ENCODE data around the gene POLE2. TPM values are rescaled to one million over a fixed set of nuclear protein-coding genes. Genes with fewer than 3 reads are reported as not detected.
A peak's percentile ranks its signal among the peaks of the same experiment; 100 is the strongest.

POLE2 gene
- total RNA-seq, 1 donor from 2014 or later: 7.2 TPM

- peak; percentile 63 for ATAC-seq
These were observed 28.2 kb downstream of the POLE2 start for GRCh38 chr14:49659526-49660455.

DNA sequence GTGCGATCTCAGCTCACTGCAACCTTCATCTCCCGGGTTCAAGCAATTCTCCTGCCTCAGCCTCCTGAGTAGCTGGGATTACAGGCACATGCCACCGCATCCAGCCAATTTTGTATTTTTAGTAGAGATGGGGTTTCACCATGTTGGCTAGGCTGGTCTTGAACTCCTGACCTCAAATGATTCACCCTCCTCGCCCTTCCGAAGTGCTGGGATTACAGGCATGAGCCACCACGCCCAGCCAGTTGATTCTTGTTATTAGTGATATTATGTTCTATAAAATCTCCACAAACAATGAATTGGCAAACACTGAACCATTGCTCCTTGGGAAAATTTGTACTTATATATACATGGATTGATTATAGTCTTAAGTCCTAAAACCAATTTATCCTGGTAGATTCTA is 30.5 kb downstream of the POLE2 start:
- ATAC-seq: peak; percentile 70

DNA sequence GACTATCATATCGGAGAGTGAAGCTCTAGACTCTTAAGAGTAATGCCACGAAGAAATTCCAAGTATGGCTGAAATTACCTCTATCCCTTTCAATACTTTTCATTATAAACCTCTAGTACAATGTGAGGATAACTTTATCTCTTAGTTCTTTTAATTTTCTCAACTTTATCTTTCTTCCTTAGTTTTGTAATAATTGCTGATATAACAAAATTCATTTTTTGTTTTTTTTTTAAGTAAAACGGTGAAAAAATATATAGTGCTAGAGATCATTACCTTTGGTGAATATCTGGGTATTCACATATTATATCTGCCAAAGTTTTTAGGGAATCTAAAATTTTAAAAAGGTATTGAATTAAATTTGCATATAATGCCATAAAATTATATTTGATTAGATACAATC is 33.5 kb downstream of the POLE2 start:
- no peak for ATAC-seq

DNA sequence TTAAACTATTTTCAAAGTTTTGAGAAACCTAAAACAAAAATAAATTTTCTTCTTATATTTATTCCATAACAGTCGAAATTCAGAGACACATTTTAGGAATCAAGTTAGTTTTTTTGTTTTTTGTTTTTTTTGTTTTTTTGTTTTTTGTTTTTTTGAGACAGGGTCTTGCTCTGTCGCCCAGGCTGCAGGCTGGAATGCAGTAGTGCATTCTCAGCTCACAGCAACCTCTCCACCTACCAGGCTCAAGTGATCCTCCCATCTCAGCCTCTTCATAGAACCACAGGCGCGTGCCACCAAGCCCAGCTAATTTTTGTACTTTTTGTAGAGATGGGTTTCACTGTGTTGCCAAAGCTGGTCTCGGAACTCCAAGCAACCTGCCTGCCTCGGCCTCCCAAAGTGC is 34.5 kb downstream of the POLE2 start:
- no peak for ATAC-seq

DNA sequence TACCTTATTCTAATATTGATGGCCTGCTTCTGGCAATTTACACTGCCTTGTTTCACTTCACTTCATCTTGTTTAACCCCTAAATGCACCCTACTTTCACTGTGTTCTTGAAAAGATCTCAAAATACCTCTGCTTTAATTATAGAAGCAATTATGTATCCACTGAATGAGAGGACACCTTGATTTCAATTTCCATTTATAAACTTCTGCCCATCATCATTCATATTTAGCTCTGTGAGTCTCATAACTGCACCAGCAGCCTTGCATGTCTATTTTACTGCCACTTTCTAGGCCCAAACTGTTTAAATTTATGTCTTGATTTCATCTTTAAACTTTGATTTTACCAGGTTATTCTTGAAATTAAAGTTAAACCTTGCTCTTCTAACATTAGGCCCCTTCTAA is 45.9 kb downstream of the POLE2 start:
- no peak for ATAC-seq

DNA sequence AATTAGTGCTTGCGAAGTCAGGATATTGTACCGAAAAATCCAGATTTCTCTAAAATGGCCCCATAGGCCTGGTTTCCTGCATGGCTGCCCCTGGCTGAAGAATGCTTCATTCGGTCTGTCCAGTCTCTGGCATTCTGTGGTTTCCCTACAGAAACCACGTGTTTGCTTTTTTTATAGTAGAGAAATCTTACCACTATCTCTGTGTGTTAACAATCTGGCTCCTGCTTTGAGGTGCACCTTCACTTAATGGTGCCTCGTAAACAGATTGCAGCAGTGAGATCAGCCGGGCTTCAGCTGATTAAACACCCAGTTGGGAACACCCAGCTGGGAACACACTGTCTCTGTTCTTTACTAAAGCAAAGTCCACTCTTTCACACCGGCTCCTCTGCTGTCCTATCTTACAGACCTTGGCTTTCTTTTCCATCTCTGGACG is 46.3 kb downstream of the POLE2 start:
- ATAC-seq: no peak

DNA sequence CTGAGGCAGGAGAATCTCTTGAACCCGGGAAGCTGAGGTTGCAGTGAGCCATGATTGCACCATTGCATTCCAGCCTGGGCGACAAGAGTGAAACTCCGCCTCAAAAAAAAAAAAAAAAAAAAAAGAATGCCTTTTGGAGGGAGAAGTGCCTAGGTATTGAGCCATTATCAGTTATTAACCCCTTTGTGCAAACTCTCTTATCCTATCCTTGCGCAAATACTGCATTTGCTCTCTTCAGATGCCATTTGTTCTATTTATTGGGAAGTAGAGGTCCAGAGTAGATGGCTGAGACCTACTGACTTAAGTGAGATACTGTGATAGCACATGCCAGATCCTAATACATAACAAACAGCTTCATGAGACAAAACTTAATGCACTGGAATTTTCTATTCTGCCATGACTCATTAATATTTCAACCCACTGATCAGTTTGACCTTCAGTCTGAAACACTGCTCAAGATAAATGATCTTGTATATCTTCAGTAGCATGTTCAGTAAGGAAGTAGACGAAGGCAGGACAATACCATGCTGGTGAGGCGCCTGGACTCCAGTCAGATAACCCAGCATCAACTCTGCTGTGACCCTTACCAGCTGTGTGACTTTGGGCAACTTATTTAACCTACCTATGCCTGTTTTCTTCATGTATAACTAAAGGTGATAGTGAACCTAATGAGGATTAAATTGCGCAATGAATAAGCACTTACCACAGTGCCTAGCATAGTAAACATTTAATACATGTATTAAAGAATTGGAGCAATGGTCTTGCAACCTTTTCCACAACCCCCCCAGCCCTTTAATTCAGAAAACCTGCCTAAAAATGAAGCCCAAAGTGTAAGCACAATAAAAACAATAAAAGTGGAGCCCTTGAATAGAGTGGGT is 47.2 kb downstream of the POLE2 start:
- no peak for ATAC-seq

- no peak for ATAC-seq
These were observed 50.4 kb downstream of the POLE2 start for GRCh38 chr14:49637534-49638078.

- no peak for ATAC-seq
These were observed 51.1 kb downstream of the POLE2 start for GRCh38 chr14:49636866-49637265.

GRCh38 chr14:49634547-49635334 is 53.3 kb downstream of the POLE2 start, which contains the start of gene DNAAF2:
DNAAF2 (minus strand) TSS chr14:49635244; CDS start chr14:49635149, 95 bp downstream.
- peak; percentile 74 for ATAC-seq

- ATAC-seq: peak; percentile 96
These were observed 54.1 kb downstream of the POLE2 start for GRCh38 chr14:49633640-49634546.

GRCh38 chr14:49623941-49624839 is 63.8 kb downstream of the POLE2 start:
- no peak for ATAC-seq

DNA sequence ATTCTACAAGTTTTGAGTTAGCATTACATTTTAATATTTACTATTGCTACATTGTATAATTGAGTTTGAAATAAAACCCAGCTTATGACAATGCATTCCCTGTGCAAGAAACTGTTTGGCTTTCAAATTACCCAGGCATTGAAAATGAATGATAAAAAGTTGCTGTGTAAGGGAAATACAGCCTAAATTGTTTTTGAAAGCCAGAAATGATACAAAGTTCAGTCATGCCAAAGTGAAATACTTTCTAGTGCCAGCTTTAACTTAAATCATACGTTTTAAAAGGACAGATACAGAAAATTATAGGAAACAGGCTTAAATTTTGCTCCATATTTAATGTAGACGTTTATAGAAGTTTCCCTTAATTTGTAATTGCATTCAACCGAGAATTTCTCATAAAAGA is 64.6 kb downstream of the POLE2 start:
- no peak for ATAC-seq

DNA sequence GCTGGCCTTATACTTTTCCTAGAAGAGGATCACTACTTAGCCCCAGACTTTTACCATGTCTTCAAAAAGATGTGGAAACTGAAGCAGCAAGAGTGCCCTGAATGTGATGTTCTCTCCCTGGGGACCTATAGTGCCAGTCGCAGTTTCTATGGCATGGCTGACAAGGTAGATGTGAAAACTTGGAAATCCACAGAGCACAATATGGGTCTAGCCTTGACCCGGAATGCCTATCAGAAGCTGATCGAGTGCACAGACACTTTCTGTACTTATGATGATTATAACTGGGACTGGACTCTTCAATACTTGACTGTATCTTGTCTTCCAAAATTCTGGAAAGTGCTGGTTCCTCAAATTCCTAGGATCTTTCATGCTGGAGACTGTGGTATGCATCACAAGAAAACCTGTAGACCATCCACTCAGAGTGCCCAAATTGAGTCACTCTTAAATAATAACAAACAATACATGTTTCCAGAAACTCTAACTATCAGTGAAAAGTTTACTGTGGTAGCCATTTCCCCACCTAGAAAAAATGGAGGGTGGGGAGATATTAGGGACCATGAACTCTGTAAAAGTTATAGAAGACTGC is 65.9 kb downstream of the POLE2 start:
- ATAC-seq: no peak

- peak; percentile 56 for ATAC-seq
These were observed 66.7 kb downstream of the POLE2 start for GRCh38 chr14:49621114-49621881.

GRCh38 chr14:49620182-49621113 is 67.6 kb downstream of the POLE2 start, which contains the start of the genes MGAT2 and RPL36AL:
MGAT2 (plus strand) TSS chr14:49620799; CDS start chr14:49621269, 470 bp downstream.
RPL36AL (minus strand) TSS chr14:49620626; CDS start chr14:49619104, 1,522 bp downstream.
- peak; percentile 98 for ATAC-seq

GRCh38 chr14:49619730-49620129 is 68.3 kb downstream of the POLE2 start:
- no peak for ATAC-seq
